HG03558 (cell line): Measurements from ENCODE around the gene OTUD7B.

Source experiments
- ATAC-seq: cut with Tn5 transposase; IDR thresholded peaks from one replicate; pipeline ENCODE4 v1.9.1; 2021; ENCODE audit warnings: moderate number of reproducible peaks; ENCODE audit not compliant: unreplicated experiment; ENCODE audit errors: extremely low read depth

The OTUD7B gene

GRCh38 chr1:150005606-150006005 lies 4.9 kb downstream of the OTUD7B start:
- no peak for ATAC-seq

- no peak for ATAC-seq
These were observed 6.7 kb downstream of the OTUD7B start for GRCh38 chr1:150003801-150004200.

GRCh38 chr1:150002217-150002616 lies 8.3 kb downstream of the OTUD7B start:
- ATAC-seq = no peak

- no peak for ATAC-seq
These were observed 9.1 kb downstream of the OTUD7B start for GRCh38 chr1:150001415-150001814.

- no peak for ATAC-seq
These were observed 12.8 kb downstream of the OTUD7B start for GRCh38 chr1:149997585-149998262.

- ATAC-seq = no peak
These were observed 14.6 kb downstream of the OTUD7B start for GRCh38 chr1:149995927-149996326.

GRCh38 chr1:149993764-149994163 lies 16.8 kb downstream of the OTUD7B start:
- no peak for ATAC-seq

- ATAC-seq = no peak
These were observed 17.3 kb downstream of the OTUD7B start for GRCh38 chr1:149993181-149993580.

- no peak for ATAC-seq
These were observed 23.3 kb downstream of the OTUD7B start for GRCh38 chr1:149987297-149987595.

- no peak for ATAC-seq
These were observed 23.8 kb downstream of the OTUD7B start for GRCh38 chr1:149986486-149987296.

GRCh38 chr1:149979972-149980540 lies 30.5 kb downstream of the OTUD7B start:
- ATAC-seq = no peak

- ATAC-seq = no peak
These were observed 31.1 kb downstream of the OTUD7B start for GRCh38 chr1:149979245-149979971.

GRCh38 chr1:149978547-149979023 lies 31.9 kb downstream of the OTUD7B start:
- no peak for ATAC-seq

- no peak for ATAC-seq
These were observed 33.2 kb downstream of the OTUD7B start for GRCh38 chr1:149977345-149977744.

- no peak for ATAC-seq
These were observed 38.0 kb downstream of the OTUD7B start for GRCh38 chr1:149972547-149972946.

- ATAC-seq = no peak
These were observed 42.9 kb downstream of the OTUD7B start for GRCh38 chr1:149967646-149968045.

- ATAC-seq = no peak
These were observed 43.5 kb downstream of the OTUD7B start for GRCh38 chr1:149967041-149967440.

GRCh38 chr1:149966405-149966804 lies 44.1 kb downstream of the OTUD7B start:
- ATAC-seq = no peak

GRCh38 chr1:149965440-149965839 lies 45.1 kb downstream of the OTUD7B start:
- no peak for ATAC-seq

- no peak for ATAC-seq
These were observed 47.2 kb downstream of the OTUD7B start for GRCh38 chr1:149963358-149963757.

- no peak for ATAC-seq
These were observed 47.8 kb downstream of the OTUD7B start for GRCh38 chr1:149962736-149963135.
